ENCODE results near the gene APBB1. TPM values are rescaled to one million over a fixed set of nuclear protein-coding genes. Genes with fewer than 3 reads are reported as not detected.

APBB1 gene
- total and polyA plus RNA-seq, 8 donors: 11.4 to 69.3 (median 16.8) TPM

GRCh38 chr11:6443269-6444003 lies 24.5 kb upstream of the APBB1 start:
- Histone ChIP-seq H3K36me3 (no peaks in the 10 kb centered on the region), H3K27ac (no peak overlapping the region), H3K9me3 (no peaks in the 10 kb centered on the region), H3K4me1 (no peaks in the 10 kb centered on the region), H3K4me3 (no peak overlapping the region), H3K27me3 (no peaks in the 10 kb centered on the region)
- intact Hi-C loops (cut with DNase I): loop anchor here in 1 of 3 donors (10.0 kb wide), 1 partner anchor 69 kb away; no protein-coding TSS in a partner anchor
- peak; percentile 26 to 67 (median 50) for DNase-seq
- 25 to 27% methylated on average over 5 of the region's 5 CpGs for WGBS, 2 donors
- ATAC-seq: peak; percentile 79 to 92 (median 88)
- FAIRE-seq: no peak
- TF ChIP-seq, protein P1, sequence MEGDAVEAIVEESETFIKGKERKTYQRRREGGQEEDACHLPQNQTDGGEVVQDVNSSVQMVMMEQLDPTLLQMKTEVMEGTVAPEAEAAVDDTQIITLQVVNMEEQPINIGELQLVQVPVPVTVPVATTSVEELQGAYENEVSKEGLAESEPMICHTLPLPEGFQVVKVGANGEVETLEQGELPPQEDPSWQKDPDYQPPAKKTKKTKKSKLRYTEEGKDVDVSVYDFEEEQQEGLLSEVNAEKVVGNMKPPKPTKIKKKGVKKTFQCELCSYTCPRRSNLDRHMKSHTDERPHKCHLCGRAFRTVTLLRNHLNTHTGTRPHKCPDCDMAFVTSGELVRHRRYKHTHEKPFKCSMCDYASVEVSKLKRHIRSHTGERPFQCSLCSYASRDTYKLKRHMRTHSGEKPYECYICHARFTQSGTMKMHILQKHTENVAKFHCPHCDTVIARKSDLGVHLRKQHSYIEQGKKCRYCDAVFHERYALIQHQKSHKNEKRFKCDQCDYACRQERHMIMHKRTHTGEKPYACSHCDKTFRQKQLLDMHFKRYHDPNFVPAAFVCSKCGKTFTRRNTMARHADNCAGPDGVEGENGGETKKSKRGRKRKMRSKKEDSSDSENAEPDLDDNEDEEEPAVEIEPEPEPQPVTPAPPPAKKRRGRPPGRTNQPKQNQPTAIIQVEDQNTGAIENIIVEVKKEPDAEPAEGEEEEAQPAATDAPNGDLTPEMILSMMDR (IDR thresholded peaks at IDR 0.05): peak; percentile 64 to 84 (median 72)

DNA sequence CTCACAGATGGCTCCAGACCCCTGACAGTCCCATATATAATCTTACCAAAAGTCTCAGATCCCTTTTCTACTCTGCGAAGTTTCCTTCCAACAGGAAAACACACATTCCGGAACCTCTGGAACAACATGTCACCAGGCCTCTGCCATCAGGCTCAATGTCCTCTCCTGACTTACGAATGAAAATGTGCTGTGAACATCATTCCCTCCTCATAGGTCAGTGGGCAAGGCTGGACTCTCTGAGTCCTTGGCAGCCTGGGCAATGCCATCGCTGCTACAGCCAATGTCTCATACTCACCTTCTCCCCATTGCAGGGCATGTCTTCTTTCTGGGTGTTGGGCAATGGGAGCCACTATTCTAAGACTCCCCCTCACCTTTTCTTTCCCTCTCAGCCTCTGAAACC lies 23.5 kb upstream of the APBB1 start:
- no peaks in the 10 kb centered on the region for H3K4me1 ChIP-seq
- DNase-seq (no peak), FAIRE-seq (no peak), ATAC-seq (no peak)
- H3K4me3 ChIP-seq: no peak overlapping the region
- intact Hi-C loops (cut with DNase I): loop anchor here in 1 of 3 donors (10.0 kb wide), 1 partner anchor 68 kb away; no protein-coding TSS in a partner anchor
- TF ChIP-seq, protein P1 (IDR thresholded peaks at IDR 0.05): no peak
- no peaks in the 10 kb centered on the region for H3K36me3 ChIP-seq
- H3K27me3 ChIP-seq: no peaks in the 10 kb centered on the region
- WGBS, 2 donors: 87 to 89% methylated on average over 4 of the region's 4 CpGs
- H3K9me3 ChIP-seq: no peaks in the 10 kb centered on the region
- no peak overlapping the region for H3K27ac ChIP-seq

GRCh38 chr11:6440906-6441358 lies 22.0 kb upstream of the APBB1 start, which contains the start of gene HPX:
Gene HPX, minus strand, starts transcription at chr11:6440987. Its CDS starts 24 bp downstream, at chr11:6440963.
- Histone ChIP-seq H3K36me3 (no peaks in the 10 kb centered on the region), H3K4me3 (no peak within 1 kb of the TSS), H3K27me3 (no peaks in the 10 kb centered on the region), H3K9me3 (no peaks in the 10 kb centered on the region), H3K27ac (no peak within 1 kb of the TSS), H3K4me1 (no peaks in the 10 kb centered on the region)
- TF ChIP-seq, protein P1 (IDR thresholded peaks at IDR 0.05): no peak
- 48 to 52% methylated on average over 3 of the region's 3 CpGs for WGBS, 2 donors
- peak in 1 of 4 donors; percentile 28 for ATAC-seq
- no peak for FAIRE-seq
- intact Hi-C loops (cut with DNase I): loop anchor here in 1 of 3 donors (10.0 kb wide), 1 partner anchor 66 kb away; no protein-coding TSS in a partner anchor
- no peak for DNase-seq

GRCh38 chr11:6438979-6439571 lies 20.2 kb upstream of the APBB1 start:
- Histone ChIP-seq H3K4me3 (no peak overlapping the region), H3K9me3 (no peaks in the 10 kb centered on the region), H3K4me1 (no peaks in the 10 kb centered on the region), H3K27ac (no peak overlapping the region), H3K27me3 (no peaks in the 10 kb centered on the region), H3K36me3 (no peaks in the 10 kb centered on the region)
- WGBS, 2 donors: 0% methylated on average over 1 of the region's 1 CpG
- DNase-seq (peak in 4 of 6 donors; percentile 39 to 68 (median 48)), ATAC-seq (peak; percentile 65 to 91 (median 84)), FAIRE-seq (no peak)
- intact Hi-C loops (cut with DNase I): loop anchor here in 1 of 3 donors (5.0 kb wide), 2 partner anchors 57 to 63 kb away; no protein-coding TSS in a partner anchor
- TF ChIP-seq, protein P1 (IDR thresholded peaks at IDR 0.05): peak; percentile 20 to 58 (median 54)
